SK-N-MC (cell line): ENCODE measurements around the gene DHRS1.

ENCODE experiments used
- DNase-seq: peaks from one replicate; pipeline ENCODE4 v3.0.0-alpha.2; 2011; ENCODE audit warnings: low read depth, low spot score
- H3K27ac ChIP-seq: fragments of 200-600 bp; sonication (generic); 2 replicates; pipeline ENCODE4 v1.5.1; 2016; ENCODE audit warnings: mixed run types
- H3K36me3 ChIP-seq: fragments of 200-600 bp; sonication (generic); 2 replicates; pipeline ENCODE4 v1.6.1; 2017; ENCODE audit warnings: antibody characterized with exemption, low read length, mixed read lengths; ENCODE audit not compliant: insufficient read depth
- H3K4me3 ChIP-seq: fragments of 200-600 bp; sonication (generic); 2 replicates; pipeline ENCODE4 v1.5.1; 2016
- H3K9ac ChIP-seq: fragments of 200-600 bp; sonication (generic); 2 replicates; pipeline ENCODE4 v1.8.0; 2017; ENCODE audit warnings: mixed run types, mixed read lengths; ENCODE audit not compliant: insufficient read length
- H3K9me3 ChIP-seq: fragments of 200-600 bp; sonication (generic); 2 replicates; pipeline ENCODE4 v1.6.1; 2017; ENCODE audit warnings: low read depth, mild to moderate bottlenecking, antibody characterized with exemption, low read length, moderate library complexity, mixed read lengths
- EZH2 ChIP-seq: fragments of 200-600 bp; sonication (generic); IDR thresholded peaks from one replicate; pipeline ENCODE4 v1.6.1; 2017; ENCODE audit warnings: antibody characterized with exemption
- FOXP2 ChIP-seq: optimal IDR thresholded peaks from 2 replicates; pipeline ENCODE3; 2011; ENCODE audit warnings: mild to moderate bottlenecking, moderate library complexity; ENCODE audit not compliant: insufficient read depth; ENCODE audit errors: extremely low read length, control extremely low read depth
- POLR2AphosphoS5 ChIP-seq: IDR thresholded peaks from 2 replicates; pipeline ENCODE4 v1.6.1; 2012; ENCODE audit warnings: mild to moderate bottlenecking, low read depth, low read length, borderline replicate concordance

DHRS1 gene

DNA sequence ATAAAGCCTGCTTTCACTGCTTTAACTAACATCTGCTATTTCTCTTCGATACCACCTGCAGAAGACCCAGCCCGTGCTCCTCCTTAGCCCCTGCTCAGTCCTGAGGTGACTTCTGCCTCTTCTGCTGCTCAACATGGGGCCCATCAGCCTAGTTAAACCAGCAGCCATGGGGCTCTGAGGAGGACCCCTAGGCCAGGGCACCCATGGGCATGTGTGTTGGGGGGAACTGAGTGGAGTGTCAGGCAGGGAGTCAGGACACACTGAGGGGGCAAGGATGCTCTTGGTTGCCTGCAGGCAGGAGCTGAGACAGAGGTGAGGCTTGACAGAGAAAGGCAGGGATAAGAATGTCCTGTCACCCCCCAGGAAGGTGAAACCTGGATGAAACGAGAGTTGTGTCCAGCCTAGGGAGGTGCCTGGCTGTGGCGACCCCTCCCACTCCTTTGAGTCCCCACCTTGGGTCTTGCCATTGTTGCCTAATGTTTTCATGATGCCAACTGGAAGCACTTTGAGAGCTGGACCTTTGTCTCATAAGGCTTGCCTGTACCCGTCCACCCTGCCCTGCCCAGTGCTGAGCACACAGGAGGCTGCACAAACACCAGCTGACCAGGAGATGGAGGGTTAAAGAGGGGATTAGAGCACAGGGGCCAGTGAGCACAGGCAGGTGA, 15.7 kb downstream of the DHRS1 start:
- Histone ChIP-seq H3K9ac (no peak overlapping the region), H3K36me3 (no peaks in the 10 kb centered on the region), H3K27ac (no peak overlapping the region), H3K4me3 (no peak overlapping the region), H3K9me3 (no peaks in the 10 kb centered on the region)
- no peak for DNase-seq
- TF ChIP-seq EZH2: no peak
- no peak for TF ChIP-seq POLR2AphosphoS5
- no peak for TF ChIP-seq FOXP2

DNA sequence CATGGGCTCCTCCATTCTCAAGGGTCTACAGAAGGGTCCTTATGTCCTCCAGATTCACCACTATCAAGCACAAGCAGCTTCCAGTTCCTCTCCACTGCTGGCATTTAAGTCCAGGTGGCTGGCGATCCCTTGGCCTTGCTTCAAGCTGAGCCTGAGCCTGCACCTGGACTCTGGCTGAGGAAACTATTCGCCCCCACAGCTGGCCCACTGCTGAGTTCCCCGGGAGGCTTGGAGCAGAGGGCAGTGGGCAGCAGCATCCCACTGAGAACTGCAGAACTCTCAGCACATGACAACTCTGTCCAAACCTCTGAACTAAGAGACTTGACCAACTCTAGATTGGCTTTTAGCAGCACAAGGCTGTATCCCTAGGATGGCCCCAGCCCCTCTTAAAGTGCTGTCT, 16.8 kb downstream of the DHRS1 start:
- no peak overlapping the region for H3K4me3 ChIP-seq
- TF ChIP-seq POLR2AphosphoS5 (no peak), FOXP2 (no peak), EZH2 (no peak)
- no peak overlapping the region for H3K9ac ChIP-seq
- no peaks in the 10 kb centered on the region for H3K9me3 ChIP-seq
- no peaks in the 10 kb centered on the region for H3K36me3 ChIP-seq
- H3K27ac ChIP-seq: no peak overlapping the region
- no peak for DNase-seq

DNA sequence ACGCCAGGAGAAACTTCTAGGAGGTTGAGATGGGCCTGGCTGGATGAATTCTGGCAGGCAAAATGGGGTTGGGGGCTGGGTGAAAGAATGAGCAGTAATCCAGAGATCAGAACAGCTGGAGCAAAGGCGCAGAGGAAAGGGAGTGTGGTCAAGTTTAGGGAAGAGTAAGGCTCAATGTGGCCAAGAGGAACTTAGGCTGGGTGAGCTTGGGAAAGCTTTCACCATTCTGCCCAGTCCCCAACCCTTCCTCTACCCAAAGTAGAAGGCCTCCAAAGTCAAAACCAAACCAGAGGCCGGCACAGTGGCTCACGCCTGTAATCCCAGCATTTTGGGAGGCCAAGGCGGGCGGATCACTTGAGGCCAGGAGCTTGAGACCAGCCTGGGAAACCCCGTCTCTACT, 17.9 kb downstream of the DHRS1 start:
- no peak overlapping the region for H3K9ac ChIP-seq
- no peaks in the 10 kb centered on the region for H3K9me3 ChIP-seq
- H3K27ac ChIP-seq: no peak overlapping the region
- no peak overlapping the region for H3K4me3 ChIP-seq
- no peak for TF ChIP-seq FOXP2
- no peak for TF ChIP-seq EZH2
- no peak for TF ChIP-seq POLR2AphosphoS5
- H3K36me3 ChIP-seq: no peaks in the 10 kb centered on the region
- no peak for DNase-seq

DNA sequence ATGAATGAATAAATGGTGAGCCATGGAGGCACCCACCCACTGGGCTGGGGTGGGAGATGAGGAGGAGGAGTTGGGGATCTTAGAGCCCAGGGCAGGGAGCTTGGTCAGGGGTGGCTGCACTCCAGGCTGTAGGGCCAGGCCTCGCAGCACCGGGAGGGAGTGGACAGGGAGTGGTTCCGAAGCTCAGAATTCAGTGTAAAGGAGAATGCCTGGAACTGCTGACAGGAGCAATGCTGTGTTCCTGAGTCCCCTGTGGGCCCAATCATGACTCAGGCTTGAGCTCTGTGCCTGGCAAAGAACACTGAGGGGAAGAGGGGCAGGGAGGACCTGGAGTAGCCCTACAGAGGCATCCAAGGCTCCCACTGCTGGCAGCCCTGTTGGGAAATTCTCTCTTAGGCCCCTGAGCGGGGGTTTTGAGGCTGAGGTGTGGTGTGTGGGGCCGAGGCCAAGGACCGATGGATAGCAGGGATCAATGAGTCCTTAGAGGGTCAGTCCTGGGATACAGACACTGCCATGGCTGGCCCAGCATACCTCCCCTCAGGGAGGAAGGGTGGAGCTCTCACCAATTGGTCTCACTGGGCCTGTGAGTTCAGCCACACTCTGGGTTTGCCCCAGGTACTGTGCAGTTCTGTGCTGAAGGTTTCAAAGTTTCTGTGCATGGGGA, 18.7 kb downstream of the DHRS1 start:
- Histone ChIP-seq H3K9me3 (no peaks in the 10 kb centered on the region), H3K27ac (no peak overlapping the region), H3K4me3 (no peak overlapping the region), H3K36me3 (no peaks in the 10 kb centered on the region), H3K9ac (no peak overlapping the region)
- TF ChIP-seq POLR2AphosphoS5 (no peak), EZH2 (no peak), FOXP2 (no peak)
- no peak for DNase-seq

- no peak for TF ChIP-seq EZH2
- no peak for TF ChIP-seq FOXP2
- TF ChIP-seq POLR2AphosphoS5: no peak
- Histone ChIP-seq H3K9me3 (no peaks in the 10 kb centered on the region), H3K9ac (no peak overlapping the region), H3K36me3 (no peaks in the 10 kb centered on the region), H3K27ac (no peak overlapping the region), H3K4me3 (no peak overlapping the region)
- DNase-seq: no peak
Measured at GRCh38 chr14:24279301-24280186, 20.0 kb downstream of the DHRS1 start.

- no peak for TF ChIP-seq FOXP2
- no peak for TF ChIP-seq EZH2
- no peak for TF ChIP-seq POLR2AphosphoS5
- Histone ChIP-seq H3K27ac (no peak overlapping the region), H3K4me3 (no peak overlapping the region), H3K9ac (no peak overlapping the region), H3K36me3 (no peaks in the 10 kb centered on the region), H3K9me3 (no peaks in the 10 kb centered on the region)
- no peak for DNase-seq
Measured at GRCh38 chr14:24278424-24278823, 21.2 kb downstream of the DHRS1 start.

DNA sequence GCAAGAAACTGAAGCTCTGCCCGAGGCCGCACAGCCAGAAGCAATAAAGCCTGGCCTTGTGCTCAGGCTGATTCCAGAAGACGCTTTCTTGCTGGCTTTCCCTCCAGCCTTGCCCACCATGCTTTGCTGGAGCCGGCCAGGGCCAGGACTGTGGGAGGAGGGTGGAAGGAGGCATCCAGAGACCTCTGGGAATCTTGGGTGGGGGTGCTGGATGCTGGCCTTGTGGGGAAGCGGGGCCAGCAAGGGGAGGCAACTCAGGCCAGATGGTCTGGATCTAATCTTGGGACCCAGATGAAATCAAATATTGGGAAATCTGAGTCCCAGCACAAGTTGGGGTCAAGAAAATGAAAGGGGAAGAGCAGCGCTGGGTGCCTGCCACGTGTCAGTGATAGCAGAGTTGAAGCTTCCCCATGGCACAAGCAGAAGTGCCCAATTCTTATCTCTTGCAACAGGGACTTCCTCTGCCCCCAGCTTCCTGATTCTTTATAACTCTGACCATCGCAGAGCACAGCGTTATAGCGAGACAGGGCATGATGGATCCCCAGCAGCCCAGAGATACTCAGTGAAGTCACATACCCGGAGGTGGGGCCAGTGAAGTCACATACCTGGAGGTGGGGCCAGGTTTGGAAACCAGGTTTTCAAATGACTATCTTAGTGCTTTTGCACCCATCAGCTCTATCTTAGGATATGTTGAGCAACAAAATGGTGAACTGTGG, 21.8 kb downstream of the DHRS1 start:
- no peak for DNase-seq
- Histone ChIP-seq H3K27ac (no peak overlapping the region), H3K4me3 (no peak overlapping the region), H3K36me3 (no peaks in the 10 kb centered on the region), H3K9ac (no peak overlapping the region), H3K9me3 (no peaks in the 10 kb centered on the region)
- TF ChIP-seq POLR2AphosphoS5 (no peak), FOXP2 (no peak), EZH2 (no peak)

DNA sequence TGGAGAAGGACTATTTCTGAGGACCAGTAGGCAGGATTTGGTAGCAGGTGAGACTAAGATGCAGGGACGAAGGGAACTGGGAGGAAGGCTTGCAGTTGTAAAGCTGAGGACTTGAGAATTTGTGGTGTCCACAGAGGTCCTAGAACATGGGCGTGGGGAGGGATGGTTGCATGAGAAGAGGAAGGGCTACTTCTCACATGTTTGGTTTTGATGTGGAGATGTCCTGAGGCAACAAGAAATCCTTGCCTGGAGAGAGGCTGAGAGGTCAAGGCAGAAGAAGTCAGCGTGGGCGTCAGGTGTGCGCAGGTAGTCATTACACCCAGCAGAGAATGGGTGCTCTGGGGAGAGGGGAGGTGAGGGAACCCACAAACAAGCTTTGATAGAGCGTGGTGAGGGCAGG, 22.5 kb downstream of the DHRS1 start:
- Histone ChIP-seq H3K27ac (no peak overlapping the region), H3K9ac (no peak overlapping the region), H3K36me3 (no peaks in the 10 kb centered on the region), H3K9me3 (no peaks in the 10 kb centered on the region), H3K4me3 (no peak overlapping the region)
- TF ChIP-seq EZH2 (no peak), FOXP2 (no peak), POLR2AphosphoS5 (no peak)
- DNase-seq: no peak
